ENCODE results near the gene FAM83D.

Gene FAM83D

DNA sequence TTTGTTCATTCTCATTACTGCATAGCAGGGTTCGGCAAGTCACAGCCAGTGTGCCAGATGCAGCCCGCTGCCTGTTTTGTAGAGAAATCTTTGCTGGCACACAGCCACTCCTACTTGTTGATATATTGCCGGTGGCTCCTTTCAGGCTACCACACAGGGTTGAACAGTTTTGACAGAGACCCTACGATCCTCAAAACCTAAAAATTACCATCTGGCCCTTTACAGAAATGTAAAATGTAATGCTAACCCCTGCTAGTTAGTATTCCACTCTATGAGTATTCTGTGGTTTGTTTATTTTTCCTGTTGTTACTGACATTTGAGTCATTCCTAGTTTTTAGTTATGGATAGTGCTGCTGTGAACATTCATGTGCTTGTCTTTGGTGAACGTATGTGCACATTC lies 47.4 kb downstream of the FAM83D start:
- H3K4me3 ChIP-seq (ENCODE audit: low read length), result no peak overlapping the region

DNA sequence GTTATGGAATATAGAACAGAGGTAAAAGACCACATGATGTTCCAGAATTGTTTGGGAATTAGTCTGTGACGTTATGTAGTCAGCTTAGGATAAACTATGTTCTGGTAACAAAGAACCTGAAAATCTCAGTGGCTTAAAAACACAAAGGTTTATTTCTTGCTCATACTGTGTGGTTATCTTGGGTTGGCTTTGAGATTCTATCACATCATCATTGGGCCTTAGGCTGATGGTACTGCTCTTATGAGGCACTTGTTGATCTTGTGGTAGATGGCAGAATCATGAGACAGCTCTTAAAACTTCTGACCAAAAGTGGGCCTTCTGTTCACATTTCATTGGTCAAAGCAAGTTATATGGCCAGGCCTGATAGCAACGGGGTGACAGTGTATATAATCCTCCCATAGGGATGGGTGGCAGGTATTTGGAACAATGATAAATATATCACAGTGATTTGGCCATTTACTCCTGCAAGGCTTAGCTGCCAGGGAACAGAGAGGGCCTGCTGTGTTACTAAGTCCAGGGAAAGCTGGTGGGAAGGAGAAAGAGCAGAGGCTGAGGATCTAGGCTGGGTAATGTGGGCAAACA lies 49.4 kb downstream of the FAM83D start:
- no peaks in the 10 kb centered on the region for H3K9me3 ChIP-seq (replicated peaks; ENCODE audit: low read length)
- H3K9ac ChIP-seq (ENCODE audit: low read depth, low read length), result no peak overlapping the region
- H3K36me3 ChIP-seq (ENCODE audit: insufficient read depth, low read length), result no peaks in the 10 kb centered on the region
- H3K4me3 ChIP-seq (ENCODE audit: low read length), result no peak overlapping the region
- peaks cover 18% of the 10 kb centered on the region for H3K4me1 ChIP-seq (ENCODE audit: control insufficient read depth, insufficient read depth, low read length)
- no peaks in the 10 kb centered on the region for H3K27me3 ChIP-seq (ENCODE audit: control insufficient read depth, insufficient read depth, low read length)
- no peak overlapping the region for H3K4me2 ChIP-seq (ENCODE audit: low read length)

More for the DNA sequence above, 47.4 kb downstream of the FAM83D start:
- peaks cover 31% of the 10 kb centered on the region for H3K4me1 ChIP-seq (ENCODE audit: control insufficient read depth, insufficient read depth, low read length)
- no peaks in the 10 kb centered on the region for H3K27me3 ChIP-seq (ENCODE audit: control insufficient read depth, insufficient read depth, low read length)
- H3K9me3 ChIP-seq (replicated peaks; ENCODE audit: low read length), result no peaks in the 10 kb centered on the region
- peak overlapping the region; percentile 25 for H3K9ac ChIP-seq (ENCODE audit: low read depth, low read length)
- H3K4me2 ChIP-seq (ENCODE audit: low read length), result peak overlapping the region; percentile 71
- no peaks in the 10 kb centered on the region for H3K36me3 ChIP-seq (ENCODE audit: insufficient read depth, low read length)

DNA sequence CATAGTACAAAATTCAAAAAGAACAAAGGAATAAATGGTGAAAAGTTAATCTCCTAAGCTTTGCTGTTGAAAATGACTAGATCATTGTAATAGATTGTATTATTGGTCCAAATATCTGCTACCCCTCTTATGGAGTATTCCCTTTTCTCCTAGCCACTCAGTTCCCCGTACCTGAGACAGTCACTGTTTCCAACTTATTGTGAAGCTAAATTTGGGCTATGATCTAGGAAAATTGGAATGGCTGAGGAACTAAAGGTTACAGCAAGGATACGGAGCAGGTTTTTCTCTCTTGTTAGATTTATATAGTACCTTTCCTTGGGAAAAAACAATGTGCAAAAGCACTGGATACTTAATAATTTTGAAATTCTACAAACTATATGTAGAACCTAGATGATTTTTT lies 53.2 kb downstream of the FAM83D start:
- Histone ChIP-seq H3K27me3 (ENCODE audit: control insufficient read depth, insufficient read depth, low read length) (no peaks in the 10 kb centered on the region), H3K4me1 (ENCODE audit: control insufficient read depth, insufficient read depth, low read length) (no peaks in the 10 kb centered on the region), H3K9me3 (replicated peaks; ENCODE audit: low read length) (no peaks in the 10 kb centered on the region), H3K36me3 (ENCODE audit: insufficient read depth, low read length) (no peaks in the 10 kb centered on the region), H3K4me2 (ENCODE audit: low read length) (no peak overlapping the region), H3K9ac (ENCODE audit: low read depth, low read length) (no peak overlapping the region), H3K4me3 (ENCODE audit: low read length) (no peak overlapping the region)

DNA sequence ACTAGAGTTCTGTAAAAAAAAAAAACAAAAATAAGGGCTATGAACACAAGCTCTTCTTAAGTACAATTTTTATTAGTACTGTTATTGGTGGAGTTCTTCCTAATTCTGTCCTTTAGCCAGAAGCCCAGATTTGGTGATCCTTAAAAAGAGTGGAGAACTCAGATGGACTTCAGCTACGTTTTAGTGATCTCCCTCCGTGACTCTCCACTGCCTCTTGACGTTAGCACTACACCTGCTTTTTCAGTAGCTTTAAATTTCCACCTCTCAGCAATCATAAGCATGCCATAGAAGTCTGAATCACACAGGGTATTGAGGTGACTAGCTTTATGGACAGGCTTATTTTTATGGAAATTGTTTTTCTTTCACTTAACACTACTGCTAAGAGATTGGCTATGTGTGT lies 53.6 kb downstream of the FAM83D start:
- Histone ChIP-seq H3K9ac (ENCODE audit: low read depth, low read length) (no peak overlapping the region), H3K9me3 (replicated peaks; ENCODE audit: low read length) (no peaks in the 10 kb centered on the region), H3K27me3 (ENCODE audit: control insufficient read depth, insufficient read depth, low read length) (no peaks in the 10 kb centered on the region), H3K36me3 (ENCODE audit: insufficient read depth, low read length) (peaks cover 3% of the 10 kb centered on the region), H3K4me3 (ENCODE audit: low read length) (no peak overlapping the region), H3K4me1 (ENCODE audit: control insufficient read depth, insufficient read depth, low read length) (no peaks in the 10 kb centered on the region), H3K4me2 (ENCODE audit: low read length) (no peak overlapping the region)

DNA sequence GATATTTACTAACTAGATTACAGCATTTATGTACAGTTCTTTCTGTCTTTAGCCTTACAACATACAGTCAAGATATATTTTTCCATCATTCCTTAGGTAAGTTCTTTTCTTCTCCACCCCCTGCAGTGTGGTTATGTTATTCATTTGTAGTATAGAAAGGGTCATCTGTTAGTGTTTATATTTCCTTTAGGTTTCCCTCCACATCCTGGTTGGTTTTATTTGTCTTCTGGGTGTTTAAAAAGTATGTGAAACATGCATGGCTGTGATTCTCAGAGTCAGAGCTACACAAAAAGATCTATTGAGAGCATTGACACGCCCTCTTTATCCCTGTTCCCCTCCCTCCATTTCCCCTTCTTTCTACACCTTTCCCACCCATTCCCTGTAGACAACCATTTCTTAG lies 56.1 kb downstream of the FAM83D start:
- Histone ChIP-seq H3K9me3 (replicated peaks; ENCODE audit: low read length) (no peaks in the 10 kb centered on the region), H3K9ac (ENCODE audit: low read depth, low read length) (no peak overlapping the region), H3K27me3 (ENCODE audit: control insufficient read depth, insufficient read depth, low read length) (no peaks in the 10 kb centered on the region), H3K4me2 (ENCODE audit: low read length) (no peak overlapping the region), H3K4me1 (ENCODE audit: control insufficient read depth, insufficient read depth, low read length) (peaks cover 11% of the 10 kb centered on the region), H3K36me3 (ENCODE audit: insufficient read depth, low read length) (peaks cover 3% of the 10 kb centered on the region), H3K4me3 (ENCODE audit: low read length) (no peak overlapping the region)

DNA sequence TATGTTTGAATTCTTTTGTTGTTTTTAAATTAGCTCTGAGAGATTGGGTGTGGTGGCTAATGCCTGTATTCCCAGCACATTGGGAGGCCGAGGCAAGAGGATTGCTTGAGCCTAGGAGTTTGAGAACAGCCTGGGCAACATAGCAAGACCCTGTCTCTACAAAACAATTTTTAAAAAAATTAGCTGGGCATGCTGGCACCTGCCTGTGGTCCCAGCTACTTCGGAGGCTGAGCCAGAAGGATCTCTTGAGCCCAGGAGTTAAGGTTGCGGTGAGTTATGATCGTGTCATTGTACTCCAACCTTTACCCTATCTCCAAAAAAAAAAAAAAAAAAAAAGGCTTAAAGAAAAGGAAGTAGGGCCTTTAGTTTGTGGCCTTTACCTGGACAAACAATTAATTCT lies 58.8 kb downstream of the FAM83D start:
- no peaks in the 10 kb centered on the region for H3K27me3 ChIP-seq (ENCODE audit: control insufficient read depth, insufficient read depth, low read length)
- H3K4me1 ChIP-seq (ENCODE audit: control insufficient read depth, insufficient read depth, low read length), result peaks cover 11% of the 10 kb centered on the region
- H3K9me3 ChIP-seq (replicated peaks; ENCODE audit: low read length), result no peaks in the 10 kb centered on the region
- H3K4me2 ChIP-seq (ENCODE audit: low read length), result peak overlapping the region; percentile 23
- no peak overlapping the region for H3K4me3 ChIP-seq (ENCODE audit: low read length)
- H3K36me3 ChIP-seq (ENCODE audit: insufficient read depth, low read length), result peaks cover 3% of the 10 kb centered on the region
- no peak overlapping the region for H3K9ac ChIP-seq (ENCODE audit: low read depth, low read length)

DNA sequence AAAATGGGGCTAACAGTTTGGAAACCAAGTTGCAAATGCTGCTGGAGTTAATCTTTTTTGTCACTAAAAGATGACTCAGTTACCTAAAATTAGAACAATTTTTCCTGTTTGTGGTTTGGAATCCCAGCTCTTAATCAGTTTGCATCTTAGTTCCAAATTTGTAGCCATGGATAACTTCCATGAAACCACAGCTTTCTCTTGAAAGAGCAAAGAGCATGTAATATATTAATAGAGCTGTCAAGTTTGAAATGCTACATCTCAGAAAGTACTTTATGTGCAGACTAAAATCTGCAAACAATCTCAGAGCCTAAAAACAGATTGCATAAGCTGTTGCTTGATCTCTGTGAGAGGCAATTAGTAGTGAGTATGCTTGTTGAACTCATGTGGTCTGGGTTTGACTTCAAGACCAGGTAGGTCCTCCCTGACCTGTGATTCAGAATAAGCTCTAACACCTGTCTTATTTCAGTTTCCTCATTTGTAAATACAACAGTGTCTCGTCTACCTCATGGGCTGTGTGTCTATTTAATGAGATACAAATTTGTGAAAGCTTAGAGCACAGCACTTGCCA lies 59.5 kb downstream of the FAM83D start:
- Histone ChIP-seq H3K36me3 (ENCODE audit: insufficient read depth, low read length) (peaks cover 3% of the 10 kb centered on the region), H3K27me3 (ENCODE audit: control insufficient read depth, insufficient read depth, low read length) (no peaks in the 10 kb centered on the region), H3K4me1 (ENCODE audit: control insufficient read depth, insufficient read depth, low read length) (peaks cover 11% of the 10 kb centered on the region), H3K9me3 (replicated peaks; ENCODE audit: low read length) (no peaks in the 10 kb centered on the region), H3K9ac (ENCODE audit: low read depth, low read length) (no peak overlapping the region), H3K4me3 (ENCODE audit: low read length) (no peak overlapping the region), H3K4me2 (ENCODE audit: low read length) (peak overlapping the region; percentile 23)

DNA sequence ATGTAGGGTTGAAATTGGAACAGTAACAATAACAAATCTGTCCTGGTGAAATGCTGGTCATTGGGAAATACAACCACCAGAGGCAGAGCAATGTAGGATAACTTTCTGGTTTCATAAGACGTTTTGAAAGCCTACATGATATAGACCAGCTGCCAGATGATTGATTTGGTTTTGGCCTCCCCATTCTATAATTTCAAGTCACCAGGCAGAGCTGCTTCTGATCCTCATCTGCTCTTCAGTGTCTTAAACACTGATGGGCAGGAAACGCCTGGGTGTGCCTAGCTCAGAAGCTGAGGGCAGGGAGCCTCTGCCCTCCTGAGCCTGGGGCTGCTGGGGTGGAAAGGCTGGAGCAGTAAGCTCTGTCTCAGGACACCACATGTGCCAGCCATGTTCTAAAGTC lies 60.4 kb downstream of the FAM83D start:
- H3K9me3 ChIP-seq (replicated peaks; ENCODE audit: low read length), result no peaks in the 10 kb centered on the region
- peaks cover 3% of the 10 kb centered on the region for H3K36me3 ChIP-seq (ENCODE audit: insufficient read depth, low read length)
- peaks cover 11% of the 10 kb centered on the region for H3K4me1 ChIP-seq (ENCODE audit: control insufficient read depth, insufficient read depth, low read length)
- no peaks in the 10 kb centered on the region for H3K27me3 ChIP-seq (ENCODE audit: control insufficient read depth, insufficient read depth, low read length)
- H3K9ac ChIP-seq (ENCODE audit: low read depth, low read length), result no peak overlapping the region
- H3K4me2 ChIP-seq (ENCODE audit: low read length), result no peak overlapping the region
- no peak overlapping the region for H3K4me3 ChIP-seq (ENCODE audit: low read length)

DNA sequence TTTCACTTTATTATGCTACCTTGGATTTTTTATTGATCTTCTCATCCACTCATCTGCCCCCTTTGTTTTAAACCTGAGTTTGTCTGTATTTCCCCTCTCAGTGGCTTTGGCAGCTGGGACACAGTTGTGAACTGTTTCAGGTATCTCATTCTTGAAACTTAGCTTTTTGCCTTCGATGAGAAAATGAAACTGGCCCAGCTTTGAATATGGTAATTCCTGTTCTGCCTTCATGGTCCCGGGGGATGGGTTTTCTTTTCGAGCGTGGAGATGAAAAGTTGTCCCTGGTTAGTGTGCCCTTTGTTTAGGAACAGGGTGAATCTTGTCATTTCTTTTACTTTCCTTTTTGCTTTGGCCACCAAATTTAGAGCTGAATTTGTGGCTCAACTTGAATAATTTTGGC lies 61.6 kb downstream of the FAM83D start:
- Histone ChIP-seq H3K27me3 (ENCODE audit: control insufficient read depth, insufficient read depth, low read length) (no peaks in the 10 kb centered on the region), H3K36me3 (ENCODE audit: insufficient read depth, low read length) (peaks cover 3% of the 10 kb centered on the region), H3K4me1 (ENCODE audit: control insufficient read depth, insufficient read depth, low read length) (peaks cover 11% of the 10 kb centered on the region), H3K4me2 (ENCODE audit: low read length) (no peak overlapping the region), H3K9me3 (replicated peaks; ENCODE audit: low read length) (no peaks in the 10 kb centered on the region), H3K9ac (ENCODE audit: low read depth, low read length) (no peak overlapping the region), H3K4me3 (ENCODE audit: low read length) (no peak overlapping the region)

DNA sequence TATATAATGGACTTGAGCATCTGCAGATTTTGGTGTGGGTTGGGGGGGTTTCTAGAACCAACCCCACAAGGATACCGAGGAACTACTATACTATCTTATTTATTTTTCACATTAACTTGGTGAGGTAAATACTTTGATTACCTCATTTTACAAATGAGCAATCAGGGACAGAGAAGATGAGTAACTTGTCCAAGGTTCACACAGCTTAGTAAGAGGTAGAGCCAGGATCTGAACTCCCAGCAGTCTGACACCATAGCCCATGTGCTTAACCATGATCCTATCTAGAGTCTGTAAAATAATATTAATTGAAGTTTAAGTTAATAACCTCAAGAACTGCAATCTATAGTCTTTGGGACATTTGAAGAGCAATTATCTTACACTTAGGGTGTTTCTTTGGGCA lies 64.5 kb downstream of the FAM83D start:
- H3K4me3 ChIP-seq (ENCODE audit: low read length), result no peak overlapping the region
- peaks cover 3% of the 10 kb centered on the region for H3K4me1 ChIP-seq (ENCODE audit: control insufficient read depth, insufficient read depth, low read length)
- H3K9me3 ChIP-seq (replicated peaks; ENCODE audit: low read length), result no peaks in the 10 kb centered on the region
- no peaks in the 10 kb centered on the region for H3K36me3 ChIP-seq (ENCODE audit: insufficient read depth, low read length)
- H3K4me2 ChIP-seq (ENCODE audit: low read length), result no peak overlapping the region
- H3K27me3 ChIP-seq (ENCODE audit: control insufficient read depth, insufficient read depth, low read length), result no peaks in the 10 kb centered on the region
- H3K9ac ChIP-seq (ENCODE audit: low read depth, low read length), result no peak overlapping the region

DNA sequence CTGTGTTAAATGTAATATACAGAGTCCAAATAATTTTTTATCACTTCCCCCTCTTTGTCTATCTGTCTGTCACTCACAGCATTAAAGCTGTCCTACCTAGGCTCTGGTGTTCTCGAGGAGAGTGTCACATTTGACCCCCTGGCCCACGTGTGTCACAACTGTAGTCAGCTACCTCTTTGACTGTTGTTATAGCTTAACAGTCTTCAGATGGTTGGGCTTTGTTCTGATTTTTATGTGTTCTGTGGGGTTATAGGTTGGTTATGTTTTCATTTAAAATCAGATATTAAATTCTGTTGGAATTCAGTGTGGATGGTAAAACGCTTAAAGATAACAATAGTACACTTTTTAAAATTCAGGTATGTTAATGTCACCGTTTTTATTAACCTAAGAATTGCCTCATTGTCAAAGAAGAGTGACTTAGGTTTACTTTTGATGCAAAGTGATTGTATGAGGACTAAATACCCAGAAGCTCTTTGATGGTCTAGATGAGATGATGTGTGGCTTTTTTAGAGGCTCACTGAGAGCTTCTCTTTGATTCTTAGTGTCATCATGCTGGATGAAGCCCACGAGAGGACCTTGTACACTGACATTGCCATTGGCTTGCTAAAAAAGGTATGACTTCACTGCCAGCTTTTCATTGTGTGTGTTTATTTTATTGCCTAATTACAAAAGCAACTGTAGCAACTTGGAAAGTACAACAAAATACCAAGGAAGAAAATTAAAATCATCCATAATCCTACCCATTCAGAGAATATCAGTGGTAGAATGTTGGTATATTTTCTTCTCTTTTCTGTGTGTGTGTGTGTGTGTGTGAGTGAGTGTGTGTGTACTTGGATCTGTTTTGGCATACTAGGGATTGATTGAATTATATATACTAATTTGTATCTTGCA lies 65.8 kb downstream of the FAM83D start:
- no peaks in the 10 kb centered on the region for H3K27me3 ChIP-seq (ENCODE audit: control insufficient read depth, insufficient read depth, low read length)
- H3K4me2 ChIP-seq (ENCODE audit: low read length), result no peak overlapping the region
- H3K4me3 ChIP-seq (ENCODE audit: low read length), result no peak overlapping the region
- H3K36me3 ChIP-seq (ENCODE audit: insufficient read depth, low read length), result no peaks in the 10 kb centered on the region
- no peaks in the 10 kb centered on the region for H3K9me3 ChIP-seq (replicated peaks; ENCODE audit: low read length)
- H3K9ac ChIP-seq (ENCODE audit: low read depth, low read length), result no peak overlapping the region
- no peaks in the 10 kb centered on the region for H3K4me1 ChIP-seq (ENCODE audit: control insufficient read depth, insufficient read depth, low read length)

All from skeletal muscle satellite cell (primary cell).